Stimulated activated CD4-positive, alpha-beta T cell treated with anti-CD3 and anti-CD28 coated beads, Interleukin-12 subunit alpha, Interleukin-12 subunit beta, amount 100 ng/mL, for 48 hours (primary cell): ENCODE results near the gene MS4A4E.
"Not testable (repeated sequence)": the region's sequence is repeated elsewhere in the genome, so short reads cannot be mapped to it uniquely, and the experiment has no call there.

Experiments
- DNase-seq, 3 donors: peaks; one replicate each; pipeline ENCODE4 v3.0.0-alpha.2; 2020; ENCODE audit warnings: low read depth in 2 of 3, low spot score in 1 of 3

MS4A4E gene

DNA sequence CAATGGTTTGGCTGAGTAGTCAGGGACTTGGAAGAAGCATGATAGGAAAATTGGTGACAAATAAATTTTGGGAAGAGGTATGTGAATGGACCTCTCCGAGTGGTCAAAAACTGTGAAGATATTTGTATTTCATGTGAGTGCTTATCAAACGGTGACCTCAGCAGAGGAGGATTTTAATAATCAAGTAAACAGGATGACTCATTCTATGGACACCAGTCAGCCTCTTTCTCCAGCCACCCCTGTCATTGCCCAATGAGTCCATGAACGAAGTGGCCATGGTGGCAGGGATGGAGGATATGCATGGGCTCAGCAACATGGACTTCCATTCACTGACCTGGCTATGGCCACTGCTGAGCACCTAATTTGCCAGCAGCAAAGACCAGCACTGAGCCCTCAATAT is 21.2 kb downstream of the MS4A4E start:
- no peak for DNase-seq

DNA sequence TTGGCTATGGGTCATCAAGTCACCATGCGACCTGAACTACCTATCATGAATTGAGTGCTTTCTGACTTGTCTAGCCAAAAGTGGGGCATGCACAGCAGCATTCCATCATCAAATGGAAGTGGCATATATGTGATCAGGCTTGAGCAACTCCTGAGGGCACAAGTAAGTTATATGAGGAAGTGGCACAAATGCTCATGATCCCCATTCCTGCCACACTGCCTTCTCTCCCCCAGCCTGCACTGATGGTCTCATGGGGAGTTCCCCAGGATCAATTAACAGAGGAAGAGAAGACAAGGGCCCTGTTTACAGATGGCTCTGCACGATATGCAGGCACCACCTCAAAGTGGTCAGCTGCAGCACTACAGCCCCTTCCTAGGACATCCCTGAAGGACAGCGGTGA is 21.8 kb downstream of the MS4A4E start:
- no peak for DNase-seq

DNA sequence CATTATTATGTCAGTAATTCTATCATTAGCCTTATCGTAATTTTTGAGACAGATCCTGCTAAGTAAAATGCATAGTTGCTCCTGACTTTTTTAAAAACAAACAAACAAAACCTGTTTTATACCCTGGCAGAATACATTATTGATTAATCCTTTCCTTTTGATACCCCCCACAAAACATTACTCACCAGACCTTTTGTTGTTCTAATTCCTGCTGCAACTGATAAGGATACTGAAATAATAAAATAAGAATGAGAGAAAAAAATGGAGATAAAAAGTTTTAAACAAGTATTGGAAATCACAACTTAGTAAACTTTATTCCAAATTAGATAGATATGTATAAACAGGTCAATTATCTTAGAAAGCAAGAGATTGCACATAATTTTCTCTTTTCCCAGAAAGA is 28.6 kb downstream of the MS4A4E start:
- DNase-seq = no peak

DNA sequence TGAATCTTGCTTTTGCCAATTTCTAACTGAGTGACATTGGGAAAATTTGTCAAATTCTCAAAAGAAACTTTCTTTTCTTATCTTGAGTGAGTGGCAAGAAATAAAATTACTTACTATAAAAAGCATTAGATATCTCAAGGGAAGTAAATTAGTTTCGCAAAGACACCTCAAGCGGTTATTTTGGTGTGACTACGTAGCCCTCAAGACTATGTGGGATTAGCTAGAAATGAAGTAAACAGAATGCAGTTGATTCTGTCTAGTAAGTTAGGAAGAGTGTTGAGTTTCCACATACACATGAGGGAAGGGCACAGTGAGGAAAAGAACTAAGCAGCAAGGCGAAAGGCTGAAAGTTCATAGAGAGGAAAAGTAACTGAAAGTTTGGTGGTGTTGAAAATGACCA is 31.7 kb downstream of the MS4A4E start:
- no peak for DNase-seq

DNA sequence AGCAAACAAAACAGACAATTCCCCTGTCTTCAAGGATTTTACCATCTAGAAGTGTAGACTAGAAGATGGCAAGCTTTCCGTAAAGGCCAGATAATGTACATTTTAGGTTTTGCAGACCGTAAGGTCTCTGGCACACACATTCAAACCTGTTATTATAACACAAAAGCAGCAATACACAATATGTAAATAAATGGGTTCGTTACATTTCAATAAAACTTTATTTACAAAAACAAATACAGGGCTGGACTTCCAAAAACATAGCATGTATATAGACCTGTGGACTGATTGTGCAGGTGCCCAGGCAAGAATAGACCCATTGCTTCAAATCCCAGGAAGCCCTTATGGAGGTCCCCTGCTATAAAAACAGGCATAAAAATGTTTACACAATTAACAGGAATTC is 33.0 kb downstream of the MS4A4E start:
- DNase-seq = no peak

DNA sequence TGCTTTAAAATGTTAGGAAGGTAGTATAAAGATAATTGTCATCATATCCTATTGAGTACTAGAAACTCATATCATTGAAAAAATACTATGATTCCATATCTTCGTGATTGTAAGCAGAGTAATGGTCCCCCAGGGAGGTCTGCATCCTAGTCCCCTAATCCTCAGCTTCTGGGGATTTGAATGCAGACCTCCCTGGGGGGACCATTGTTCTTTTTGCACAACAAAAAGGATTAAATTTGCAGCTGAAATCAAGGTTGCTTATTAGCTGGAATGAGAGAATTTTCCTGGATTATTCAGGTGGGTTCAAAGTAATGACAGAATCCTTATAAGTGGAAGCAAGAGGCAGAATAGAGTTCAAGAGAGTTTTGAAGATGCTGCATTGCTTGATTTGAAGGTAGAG is 34.0 kb downstream of the MS4A4E start:
- no peak for DNase-seq

DNA sequence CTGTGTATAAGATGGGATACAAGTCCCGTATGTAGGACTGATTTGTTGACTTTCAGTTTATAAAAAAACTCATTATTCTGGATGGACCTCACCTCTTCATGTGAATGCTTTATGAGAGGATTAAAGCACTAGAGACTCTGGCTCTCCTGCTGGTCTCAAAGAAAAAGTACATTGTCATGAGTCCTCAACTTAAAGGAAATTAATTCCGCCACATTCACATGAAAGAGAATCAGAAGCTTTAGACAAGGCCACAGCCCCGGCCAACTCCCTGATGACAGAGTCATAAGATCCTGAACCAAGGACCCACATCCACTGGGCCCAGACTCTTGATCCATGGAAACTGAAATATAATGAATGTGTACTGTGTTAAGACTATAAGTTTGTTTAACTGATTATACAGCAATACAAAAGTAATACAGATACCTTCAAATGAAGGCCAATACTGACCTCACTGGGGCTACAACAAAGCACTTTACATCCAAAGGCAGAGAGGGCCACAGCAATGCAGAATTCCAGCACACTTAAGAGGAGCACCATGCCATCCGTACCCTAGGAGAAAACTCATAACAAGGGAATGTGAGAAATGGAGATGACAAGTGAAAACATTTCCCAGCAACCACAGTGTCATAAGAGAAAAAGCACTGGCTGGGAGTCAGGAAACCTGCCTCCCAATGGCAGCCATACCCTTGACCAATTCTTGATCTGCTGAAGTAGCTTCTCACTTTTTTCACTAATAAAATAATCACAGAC is 34.6 kb downstream of the MS4A4E start:
- DNase-seq = no peak

DNA sequence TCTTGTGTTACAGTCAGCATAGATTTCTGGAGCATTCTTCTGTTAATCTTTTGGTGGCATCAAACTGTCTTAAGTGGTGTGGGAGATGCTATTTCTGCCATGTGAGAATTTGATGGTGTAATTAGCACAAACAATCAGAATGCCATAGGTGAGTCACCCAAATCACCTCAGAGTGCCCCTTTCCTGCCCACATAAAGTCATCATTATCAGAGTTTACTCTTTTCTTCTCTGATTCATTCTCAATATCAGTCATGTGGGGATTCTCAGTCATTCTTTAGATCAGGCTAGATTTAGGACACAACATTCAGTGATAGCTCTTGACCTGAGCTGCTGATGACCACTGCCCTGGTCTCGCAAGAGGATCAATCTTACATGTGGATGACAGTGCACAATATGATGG is 36.3 kb downstream of the MS4A4E start:
- DNase-seq = no peak

DNA sequence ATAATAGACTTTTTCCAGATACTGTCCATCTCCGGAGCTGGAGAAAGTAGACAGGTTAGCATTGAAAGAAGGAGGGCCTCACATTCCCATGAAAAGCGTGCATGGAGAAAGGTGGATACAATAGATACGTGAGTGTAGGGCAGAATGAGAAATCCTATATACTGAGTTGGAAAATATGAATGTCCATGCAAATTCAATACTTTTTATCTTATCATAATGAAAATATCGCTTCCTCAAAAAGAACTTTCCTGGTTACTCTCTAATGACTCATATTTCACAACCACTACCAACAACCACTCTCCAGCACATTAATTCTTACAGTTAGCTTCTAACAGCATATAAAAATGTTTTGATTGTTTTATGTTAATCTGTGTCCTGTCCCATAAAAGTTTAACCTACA is 38.0 kb downstream of the MS4A4E start:
- DNase-seq = no peak

DNA sequence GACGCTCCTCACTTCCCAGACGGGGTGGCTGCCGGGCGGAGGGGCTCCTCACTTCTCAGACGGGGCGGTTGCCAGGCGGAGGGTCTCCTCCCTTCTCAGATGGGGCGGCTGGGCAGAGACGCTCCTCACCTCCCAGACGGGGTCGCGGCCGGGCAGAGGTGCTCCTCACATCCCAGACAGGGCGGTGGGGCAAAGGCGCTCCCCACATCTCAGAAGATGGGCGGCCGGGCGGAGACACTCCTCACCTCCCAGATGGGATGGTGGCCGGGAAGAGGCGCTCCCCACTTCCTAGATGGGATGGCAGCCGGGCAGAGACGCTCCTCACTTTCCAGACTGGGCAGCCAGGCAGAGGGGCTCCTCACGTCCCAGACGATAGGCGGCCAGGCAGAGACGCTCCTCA is 41.6 kb downstream of the MS4A4E start:
- DNase-seq = not testable (repeated sequence)

DNA sequence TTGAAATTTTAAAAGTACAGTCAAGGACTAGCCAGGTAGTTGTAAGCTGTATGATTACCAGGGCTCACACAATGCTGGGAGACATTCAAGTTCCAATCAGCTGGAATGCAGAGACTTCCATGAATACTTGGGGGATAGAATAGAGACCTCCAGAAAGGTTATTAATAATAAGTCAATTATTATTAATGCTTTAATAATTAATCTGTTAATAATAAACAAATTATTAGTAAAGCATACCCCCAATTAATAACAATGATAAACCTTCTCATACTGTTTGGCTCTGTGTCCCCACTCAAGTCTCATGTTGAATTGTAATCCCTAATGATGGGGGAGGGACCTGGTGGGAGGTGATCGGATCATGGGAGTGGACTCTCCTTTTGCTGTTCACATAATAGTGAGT is 45.5 kb downstream of the MS4A4E start:
- DNase-seq = no peak

DNA sequence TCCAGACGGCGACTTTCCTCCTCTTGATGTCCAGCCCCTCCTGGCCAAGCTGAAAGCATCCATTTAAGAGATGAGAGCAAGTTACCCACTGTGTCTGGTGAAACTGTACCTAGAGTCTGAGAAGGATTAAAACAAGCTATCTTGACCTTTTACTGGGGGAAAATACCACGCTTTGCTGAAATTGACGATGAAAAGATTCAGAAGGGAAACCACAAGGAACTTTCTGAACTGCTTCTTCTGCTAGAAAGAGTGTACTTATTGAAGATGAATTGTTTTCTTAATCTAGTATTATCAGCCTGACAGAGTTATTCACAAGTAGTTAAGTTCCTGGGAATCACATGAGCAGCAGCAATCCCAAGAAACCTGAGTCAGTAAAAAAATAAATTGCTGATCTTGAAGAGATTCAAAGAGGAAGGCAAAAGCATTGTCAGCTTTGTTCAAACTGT is 47.0 kb downstream of the MS4A4E start:
- DNase-seq = no peak

DNA sequence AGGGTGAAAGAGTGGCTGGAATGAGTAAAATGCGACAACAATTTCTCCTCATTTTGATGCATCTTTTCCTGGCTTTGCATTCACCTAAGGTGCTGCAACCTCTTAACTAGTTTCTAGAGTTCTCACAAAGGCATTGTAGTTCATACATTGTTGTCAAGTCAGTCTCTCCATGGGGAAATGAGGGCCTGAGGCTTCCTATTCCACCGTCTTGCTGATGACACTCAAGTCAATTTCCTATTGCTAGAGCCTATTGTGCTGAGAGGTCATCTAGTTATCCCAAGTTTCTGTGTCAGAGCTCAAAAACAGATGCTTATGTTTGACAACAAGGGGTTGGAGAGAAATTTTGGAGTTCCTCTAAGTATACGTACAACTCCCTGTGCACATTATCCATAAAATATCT is 48.4 kb downstream of the MS4A4E start:
- DNase-seq = no peak

DNA sequence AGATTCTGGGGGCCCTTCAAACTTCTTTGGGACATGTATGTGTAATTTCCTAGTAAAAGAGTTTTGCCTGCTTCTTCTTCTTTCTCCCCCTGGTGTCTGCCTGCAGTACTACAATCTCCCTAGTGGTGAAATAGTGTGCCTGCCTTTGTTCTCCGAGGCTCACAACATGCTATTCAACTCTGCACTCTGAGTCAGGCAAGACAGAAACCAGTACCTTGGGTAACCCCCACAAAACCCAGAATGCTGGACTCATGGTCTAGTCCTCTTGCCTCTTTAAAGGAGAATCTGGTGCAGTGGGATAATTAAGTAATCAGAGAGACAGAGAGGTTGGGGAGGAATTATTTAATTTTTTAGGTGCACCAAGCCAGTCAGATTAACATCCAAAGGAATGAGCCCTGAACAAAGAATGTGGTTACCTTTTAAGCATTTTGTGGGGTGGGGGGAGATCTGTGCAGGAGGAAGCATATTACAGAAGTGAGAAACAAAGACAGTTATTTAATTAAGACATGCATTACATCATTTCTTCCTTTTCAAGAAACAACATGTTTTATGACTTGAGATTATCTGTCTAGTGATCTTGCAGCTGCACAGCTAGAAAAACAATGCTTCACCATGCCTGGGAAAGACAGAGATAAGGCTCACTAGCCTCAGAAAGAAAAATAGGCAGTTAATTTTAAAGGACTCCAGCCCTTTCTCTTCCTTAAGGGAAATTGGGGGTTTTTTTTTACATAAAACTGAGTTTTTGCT is 49.1 kb downstream of the MS4A4E start:
- peak; percentile 44 to 80 (median 60) for DNase-seq

DNA sequence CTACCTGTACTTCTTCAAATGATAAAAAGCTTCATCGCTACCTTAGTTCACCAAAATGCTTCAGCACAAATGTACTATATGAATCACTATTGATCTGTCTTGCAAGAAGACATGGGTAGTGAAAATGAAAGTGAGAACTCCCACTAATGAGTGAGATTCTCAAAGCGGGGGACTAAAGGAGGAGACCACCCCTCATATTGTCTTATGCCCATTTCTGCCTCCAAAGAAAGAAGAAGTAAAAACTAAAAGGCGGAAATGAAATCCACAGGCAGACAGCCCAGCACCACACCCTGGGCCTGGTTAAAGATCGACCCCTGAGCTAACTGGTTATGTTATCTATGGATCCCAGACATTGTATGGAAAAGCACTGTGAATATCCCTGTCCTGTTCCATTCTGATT is 50.4 kb downstream of the MS4A4E start:
- DNase-seq = not testable (repeated sequence)

DNA sequence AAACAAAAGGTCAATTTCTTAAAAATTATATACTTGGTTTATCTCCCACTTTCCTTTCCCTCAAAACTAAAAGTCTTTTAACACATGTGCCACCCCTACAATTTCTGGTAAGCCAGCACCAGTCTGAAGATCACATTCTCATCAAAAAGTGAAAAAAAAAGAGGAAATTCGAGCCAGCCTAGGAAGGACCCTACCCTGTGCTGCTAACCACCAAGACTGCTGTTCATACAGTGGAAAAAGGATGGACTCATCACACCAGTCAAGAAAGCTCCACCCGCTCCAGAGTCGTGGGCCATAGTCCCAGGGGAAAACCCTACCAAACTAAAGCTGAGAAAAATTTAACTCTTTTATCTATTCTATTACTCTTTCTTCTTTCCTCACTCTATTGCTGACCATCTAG is 54.5 kb downstream of the MS4A4E start:
- DNase-seq = not testable (repeated sequence)

DNA sequence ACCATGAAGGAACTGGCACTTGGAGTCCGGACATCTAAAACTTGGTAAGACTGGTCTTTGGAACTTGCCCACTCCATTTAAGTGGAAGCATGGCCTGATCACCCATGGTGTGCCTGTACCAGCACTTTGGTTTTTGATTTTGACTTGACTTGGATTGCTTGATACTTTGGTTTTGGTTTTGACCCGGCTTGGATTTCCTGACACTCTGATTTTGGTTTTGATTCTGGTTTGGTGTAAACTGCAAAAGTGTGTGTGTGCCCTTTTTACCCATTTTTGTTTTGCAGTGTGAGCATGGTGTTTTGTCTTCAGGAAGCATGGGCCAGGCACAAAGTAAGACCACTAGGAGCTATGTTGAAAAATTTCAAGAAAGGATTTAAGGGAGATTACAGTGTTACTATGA is 56.8 kb downstream of the MS4A4E start:
- DNase-seq = not testable (repeated sequence)

DNA sequence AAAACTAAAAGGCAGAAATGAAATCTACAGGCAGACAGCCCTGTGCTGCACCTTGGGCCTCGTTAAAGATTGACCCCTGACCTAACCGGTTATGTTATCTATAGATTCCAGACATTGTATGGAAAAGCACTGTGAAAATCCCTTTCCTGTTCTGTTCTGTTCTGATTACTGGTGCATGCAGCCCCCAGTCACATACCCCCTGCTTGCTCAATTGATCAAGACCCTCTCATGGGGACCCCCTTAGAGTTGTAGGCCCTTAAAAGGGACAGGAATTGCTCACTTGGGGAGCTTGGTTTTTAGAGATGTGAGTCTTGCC is 57.5 kb downstream of the MS4A4E start:
- DNase-seq = not testable (repeated sequence)

DNA sequence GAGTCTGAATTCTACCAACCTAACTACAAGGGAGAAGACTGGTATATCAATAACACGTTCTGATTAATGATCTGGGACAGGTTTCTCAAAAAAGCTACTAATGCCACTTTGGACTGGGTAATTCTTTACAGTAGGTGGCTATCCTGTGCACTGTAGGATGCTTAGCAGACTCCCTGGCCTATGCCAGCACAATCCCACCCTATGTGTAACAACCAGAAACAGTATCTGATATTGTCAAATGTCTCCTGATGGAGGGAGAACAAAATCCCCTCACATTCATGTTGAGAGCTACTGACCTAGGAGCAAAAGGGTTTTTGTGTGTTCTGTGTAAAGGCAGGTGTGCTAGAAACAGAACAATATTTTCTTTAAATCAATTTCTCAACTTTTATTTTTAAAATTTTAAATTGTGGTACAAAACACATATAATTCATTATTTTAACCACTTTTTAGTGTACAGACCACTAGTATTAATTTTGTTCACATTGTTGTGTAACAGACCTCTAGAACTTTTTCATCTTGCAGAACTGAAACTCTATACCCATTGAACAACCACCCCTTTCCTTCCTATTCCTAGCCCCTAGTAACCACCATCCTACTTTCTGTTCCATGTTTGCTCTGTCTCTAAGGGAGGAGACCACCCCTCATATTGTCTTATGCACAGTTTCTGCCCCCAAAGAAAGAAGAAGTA is 58.0 kb downstream of the MS4A4E start:
- no peak for DNase-seq

DNA sequence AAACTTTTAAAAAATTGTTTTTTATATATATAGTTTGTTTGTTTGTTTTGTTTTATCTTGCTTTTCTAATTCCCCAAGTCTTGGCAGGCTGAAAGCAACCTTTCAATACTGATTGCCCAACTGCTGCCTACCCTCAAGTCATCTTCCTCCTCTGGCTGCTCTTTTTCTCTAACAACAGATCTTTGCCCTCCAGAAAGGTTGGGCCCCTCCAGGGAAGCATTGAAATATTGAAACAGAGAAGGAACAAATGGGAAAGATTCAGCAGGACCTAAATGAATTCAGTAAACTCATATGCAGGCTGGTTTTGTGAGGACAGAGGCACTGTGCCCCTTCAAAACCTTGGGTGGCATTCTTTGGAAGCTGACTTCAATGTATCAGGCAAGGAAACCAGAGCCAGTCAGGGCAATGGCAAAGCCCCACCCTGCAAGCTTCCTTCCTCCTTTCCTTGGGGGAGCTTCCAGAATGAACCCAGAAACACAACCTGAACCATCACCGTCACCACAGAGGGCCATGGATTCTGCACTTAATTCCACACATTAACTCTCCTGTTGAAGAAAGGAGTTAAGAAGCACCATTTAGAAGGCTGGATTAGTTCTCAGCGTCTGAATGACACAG is 59.2 kb downstream of the MS4A4E start:
- DNase-seq = no peak

DNA sequence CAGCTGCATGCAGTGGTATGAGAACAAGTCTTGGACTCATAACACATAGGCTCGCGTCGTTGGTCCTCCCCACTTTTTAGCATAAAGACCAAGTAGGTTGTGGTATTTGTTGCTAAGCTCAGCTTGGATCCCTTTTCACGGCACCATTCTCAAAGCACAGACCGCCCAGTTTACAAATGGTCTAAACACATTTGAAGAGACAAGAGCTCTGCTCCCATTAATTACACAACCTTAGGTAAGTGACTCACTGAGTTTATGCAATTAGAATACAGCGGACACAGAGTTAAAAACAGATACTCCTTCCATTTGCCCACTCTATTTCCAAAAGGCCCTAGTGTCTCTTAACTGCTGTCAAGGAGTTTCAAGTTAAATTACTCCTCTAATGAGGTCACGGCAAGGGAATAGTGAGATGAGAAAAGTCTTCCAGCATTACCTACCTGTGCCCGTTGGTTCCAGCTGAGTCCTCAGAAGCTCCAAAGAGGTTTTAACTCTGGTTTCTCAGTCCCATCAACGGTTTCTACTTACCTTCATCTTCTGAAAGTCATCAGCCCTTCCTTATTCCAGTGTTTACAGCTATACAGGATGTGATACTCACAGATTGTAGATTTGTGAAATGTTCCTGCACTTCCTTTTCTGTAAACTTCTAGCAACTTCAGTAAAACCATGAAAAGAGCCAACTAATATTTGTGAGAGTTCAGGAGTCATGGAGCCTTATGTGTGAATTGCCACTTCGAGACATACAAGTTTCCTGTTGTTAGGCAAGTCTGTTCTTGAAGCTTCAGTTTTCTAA is 60.2 kb downstream of the MS4A4E start, which contains the start of gene MS4A6A:
Gene MS4A6A, minus strand, starts transcription at position 543 of the 790 bp plus-strand sequence. CDS start 1,356 bp downstream, outside the sequence.
- DNase-seq = no peak
